LNCaP clone FGC (cell line): Measurements from ENCODE around the gene SVIP.

Source experiments
- DNase-seq: peaks from one replicate; pipeline ENCODE4 v3.0.0-alpha.2; 2011; ENCODE audit warnings: low read depth
- H3K4me3 ChIP-seq: 2 replicates; pipeline ENCODE4 v1.5.1; 2011; ENCODE audit warnings: mild to moderate bottlenecking, low read depth, low read length, control low read depth
- CTCF ChIP-seq: IDR thresholded peaks from 2 replicates; pipeline ENCODE4 v1.5.1; 2012; ENCODE audit warnings: mild to moderate bottlenecking; ENCODE audit not compliant: control insufficient read depth, insufficient read depth; ENCODE audit errors: extremely low read depth

The SVIP gene

GRCh38 chr11:22795914-22796313 is 33.7 kb downstream of the SVIP start:
- no peak for DNase-seq
- no peak for TF ChIP-seq CTCF
- H3K4me3 ChIP-seq: no peak overlapping the region

GRCh38 chr11:22792497-22792896 is 37.1 kb downstream of the SVIP start:
- H3K4me3 ChIP-seq: no peak overlapping the region
- no peak for TF ChIP-seq CTCF
- DNase-seq: no peak

- DNase-seq: no peak
- no peak overlapping the region for H3K4me3 ChIP-seq
- peak; percentile 68 for TF ChIP-seq CTCF
These were observed 41.9 kb downstream of the SVIP start for GRCh38 chr11:22787551-22788162.

GRCh38 chr11:22787055-22787454 is 42.5 kb downstream of the SVIP start:
- H3K4me3 ChIP-seq: no peak overlapping the region
- no peak for TF ChIP-seq CTCF
- DNase-seq: no peak

GRCh38 chr11:22786475-22786874 is 43.1 kb downstream of the SVIP start:
- no peak for TF ChIP-seq CTCF
- no peak for DNase-seq
- no peak overlapping the region for H3K4me3 ChIP-seq

- no peak for TF ChIP-seq CTCF
- H3K4me3 ChIP-seq: no peak overlapping the region
- DNase-seq: no peak
These were observed 44.4 kb downstream of the SVIP start for GRCh38 chr11:22785251-22785650.

GRCh38 chr11:22780952-22781593 is 48.5 kb downstream of the SVIP start:
- no peak overlapping the region for H3K4me3 ChIP-seq
- TF ChIP-seq CTCF: no peak
- DNase-seq: no peak
